HG02870 (cell line): Measurements from ENCODE around the gene MRPL10.

Experiments
- ATAC-seq: cut with Tn5 transposase; IDR thresholded peaks from one replicate; pipeline ENCODE4 v1.9.1; 2021; ENCODE audit warnings: mild to moderate bottlenecking, moderate library complexity; ENCODE audit not compliant: unreplicated experiment

The MRPL10 gene

GRCh38 chr17:47831003-47831933, at the start of gene MRPL10, which contains the start of gene LRRC46:
TSS of gene MRPL10 (minus strand) at chr17:47831541. CDS start at chr17:47831511, 30 bp downstream.
TSS of gene LRRC46 (plus strand) at chr17:47831670. CDS start at chr17:47831990, 320 bp downstream.
- ATAC-seq = peak; percentile 79

GRCh38 chr17:47879776-47880454, 48.6 kb upstream of the MRPL10 start:
- ATAC-seq = no peak

- ATAC-seq = no peak
Observed at GRCh38 chr17:47879028-47879585, 47.8 kb upstream of the MRPL10 start.

GRCh38 chr17:47878203-47879027, 47.1 kb upstream of the MRPL10 start:
- ATAC-seq = no peak

GRCh38 chr17:47877368-47878034, 46.2 kb upstream of the MRPL10 start:
- ATAC-seq = no peak

GRCh38 chr17:47875011-47875985, 44.0 kb upstream of the MRPL10 start:
- ATAC-seq = no peak

GRCh38 chr17:47873200-47874090, 42.1 kb upstream of the MRPL10 start:
- ATAC-seq = no peak

- no peak for ATAC-seq
Observed at GRCh38 chr17:47872651-47873161, 41.4 kb upstream of the MRPL10 start.

- ATAC-seq = no peak
Observed at GRCh38 chr17:47872019-47872650, 40.8 kb upstream of the MRPL10 start.

- ATAC-seq = no peak
Observed at GRCh38 chr17:47871048-47871447, 39.7 kb upstream of the MRPL10 start.

- ATAC-seq = no peak
Observed at GRCh38 chr17:47870056-47870455, 38.7 kb upstream of the MRPL10 start.

GRCh38 chr17:47869114-47869513, 37.8 kb upstream of the MRPL10 start:
- ATAC-seq = no peak

- no peak for ATAC-seq
Observed at GRCh38 chr17:47867813-47868533, 36.6 kb upstream of the MRPL10 start.

GRCh38 chr17:47866941-47867340, 35.6 kb upstream of the MRPL10 start:
- ATAC-seq = no peak

GRCh38 chr17:47864791-47865216, 33.5 kb upstream of the MRPL10 start:
- ATAC-seq = no peak

- no peak for ATAC-seq
Observed at GRCh38 chr17:47862621-47863440, 31.5 kb upstream of the MRPL10 start.
